H9 (cell line): ENCODE data around the gene MYB. TPM values are rescaled to one million over a fixed set of nuclear protein-coding genes. Genes with fewer than 3 reads are reported as not detected.

Source experiments
- DNase-seq: peaks from one replicate; pipeline ENCODE4 v3.0.0-alpha.2; 2017
- H2AFZ ChIP-seq: one replicate; pipeline ENCODE4 v1.6.1; 2013; ENCODE audit warnings: mild to moderate bottlenecking, low read length, control low read depth, moderate library complexity
- H2AK5ac ChIP-seq: 2 replicates; pipeline ENCODE4 v1.6.1; 2013; ENCODE audit warnings: low read length, control low read depth, mixed read lengths; ENCODE audit not compliant: insufficient read length
- H2BK120ac ChIP-seq: one replicate; pipeline ENCODE4 v1.6.1; 2013; ENCODE audit warnings: low read depth, mild to moderate bottlenecking, low read length, control low read depth, inconsistent platforms; ENCODE audit not compliant: poor library complexity, severe bottlenecking
- H2BK12ac ChIP-seq: 2 replicates; pipeline ENCODE4 v1.6.1; 2013; ENCODE audit warnings: low read length, control low read depth, mixed read lengths, low read depth; ENCODE audit not compliant: insufficient read length
- H2BK15ac ChIP-seq: 2 replicates; pipeline ENCODE4 v1.6.1; 2013; ENCODE audit warnings: low read depth, low read length, control low read depth
- H2BK20ac ChIP-seq: one replicate; pipeline ENCODE4 v1.6.1; 2013; ENCODE audit warnings: low read depth, mild to moderate bottlenecking, low read length, control low read depth, inconsistent platforms; ENCODE audit not compliant: poor library complexity, severe bottlenecking
- H2BK5ac ChIP-seq: 2 replicates; pipeline ENCODE4 v1.6.1; 2013; ENCODE audit warnings: low read length, control low read depth, mixed read lengths; ENCODE audit not compliant: insufficient read length
- H3K14ac ChIP-seq: 2 replicates; pipeline ENCODE4 v1.6.1; 2013; ENCODE audit warnings: low read length, control low read depth; ENCODE audit not compliant: insufficient read depth
- H3K18ac ChIP-seq: 2 replicates; pipeline ENCODE4 v1.6.1; 2013; ENCODE audit warnings: low read depth, mild to moderate bottlenecking, mixed read lengths, low read length, control low read depth; ENCODE audit not compliant: insufficient read length
- H3K23ac ChIP-seq: 2 replicates; pipeline ENCODE4 v1.6.1; 2013; ENCODE audit warnings: low read length, control low read depth, mixed read lengths, low read depth; ENCODE audit not compliant: insufficient read length
- H3K23me2 ChIP-seq: 2 replicates; pipeline ENCODE4 v1.6.1; 2013; ENCODE audit warnings: low read depth, mild to moderate bottlenecking, mixed read lengths, low read length, control low read depth; ENCODE audit not compliant: insufficient read length, poor library complexity, severe bottlenecking
- H3K27ac ChIP-seq: 2 replicates; pipeline ENCODE4 v1.5.1; 2013; ENCODE audit warnings: low read length, control low read depth, mixed read lengths, low read depth; ENCODE audit not compliant: insufficient read length
- H3K27me3 ChIP-seq: 2 replicates; pipeline ENCODE4 v1.6.1; 2013; ENCODE audit warnings: low read length, control low read depth, inconsistent platforms; ENCODE audit not compliant: insufficient read depth
- H3K4ac ChIP-seq: 2 replicates; pipeline ENCODE4 v1.6.1; 2013; ENCODE audit warnings: low read depth, mild to moderate bottlenecking, control low read depth, inconsistent platforms, low read length, moderate library complexity
- H3K4me1 ChIP-seq: 2 replicates; pipeline ENCODE4 v1.6.1; 2013; ENCODE audit warnings: low read length, control low read depth, inconsistent platforms; ENCODE audit not compliant: insufficient read depth
- H3K4me2 ChIP-seq: 2 replicates; pipeline ENCODE4 v1.6.1; 2013; ENCODE audit warnings: low read length, control low read depth, mixed read lengths; ENCODE audit not compliant: insufficient read length, insufficient read depth
- H3K56ac ChIP-seq: 2 replicates; pipeline ENCODE4 v1.6.1; 2013; ENCODE audit warnings: low read depth, mild to moderate bottlenecking, mixed read lengths, low read length, control low read depth; ENCODE audit not compliant: insufficient read length
- H3K79me1 ChIP-seq: 2 replicates; pipeline ENCODE4 v1.6.1; 2013; ENCODE audit warnings: low read depth, mild to moderate bottlenecking, moderate library complexity, low read length, control low read depth, inconsistent platforms; ENCODE audit not compliant: insufficient read depth, poor library complexity, severe bottlenecking
- H3K79me2 ChIP-seq: 2 replicates; pipeline ENCODE4 v1.6.1; 2013; ENCODE audit warnings: low read length, control low read depth, inconsistent platforms; ENCODE audit not compliant: insufficient read depth
- H3K9ac ChIP-seq: 2 replicates; pipeline ENCODE4 v1.6.1; 2013; ENCODE audit warnings: low read length, control low read depth, mixed read lengths; ENCODE audit not compliant: insufficient read length; ENCODE audit errors: extremely low read depth
- H3K9me3 ChIP-seq: one replicate; pipeline ENCODE4 v1.6.1; 2013; ENCODE audit warnings: low read depth, low read length, inconsistent platforms; ENCODE audit not compliant: control insufficient read depth
- H3T11ph ChIP-seq: one replicate; pipeline ENCODE4 v1.6.1; 2013; ENCODE audit warnings: mild to moderate bottlenecking, low read length, control low read depth, inconsistent platforms
- H4K20me1 ChIP-seq: one replicate; pipeline ENCODE4 v1.6.1; 2013; ENCODE audit not compliant: control insufficient read depth, insufficient read length, insufficient read depth
- H4K5ac ChIP-seq: 2 replicates; pipeline ENCODE4 v1.6.1; 2013; ENCODE audit warnings: low read depth, mild to moderate bottlenecking, mixed read lengths, low read length, control low read depth; ENCODE audit not compliant: insufficient read length
- H4K8ac ChIP-seq: replicated peaks from 2 replicates; pipeline ENCODE4 v1.6.1; 2013; ENCODE audit warnings: low read length, control low read depth, mixed read lengths, low read depth; ENCODE audit not compliant: insufficient read length
- H4K91ac ChIP-seq: 2 replicates; pipeline ENCODE4 v1.6.1; 2013; ENCODE audit warnings: low read depth, mild to moderate bottlenecking, moderate library complexity, mixed read lengths, low read length, control low read depth; ENCODE audit not compliant: insufficient read length
- H3K27ac Mint-ChIP-seq, 3 experiments: 2 replicates in 2 of 3; 3 replicates in 1 of 3; pipeline ENCODE4 v1.8.0; 2020 to 2021; ENCODE audit warnings: mixed read lengths in 3 of 3, mild to moderate bottlenecking in 1 of 3, moderate library complexity in 1 of 3
- H3K27me3 Mint-ChIP-seq: 2 replicates; pipeline ENCODE4 v1.8.0; 2021; ENCODE audit warnings: low read depth, mild to moderate bottlenecking, moderate library complexity, mixed read lengths
- H3K36me3 Mint-ChIP-seq, 3 experiments: 2 replicates in 2 of 3; 3 replicates in 1 of 3; pipeline ENCODE4 v1.8.0; 2020 to 2021; ENCODE audit warnings: low read depth in 3 of 3, mixed read lengths in 3 of 3; ENCODE audit not compliant: insufficient read depth in 1 of 3
- H3K4me1 Mint-ChIP-seq, 2 experiments: 2 replicates each; pipeline ENCODE4 v1.8.0; 2020; ENCODE audit warnings: mixed read lengths in 2 of 2
- H3K4me3 Mint-ChIP-seq, 2 experiments: 2 replicates in 1 of 2; 3 replicates in 1 of 2; pipeline ENCODE4 v1.8.0; 2020 to 2021; ENCODE audit warnings: mild to moderate bottlenecking in 2 of 2, mixed read lengths in 2 of 2, moderate library complexity in 1 of 2
- H3K9me3 Mint-ChIP-seq, 2 experiments: 2 replicates in 1 of 2; 3 replicates in 1 of 2; pipeline ENCODE4 v1.8.0; 2020; ENCODE audit warnings: mild to moderate bottlenecking in 2 of 2, mixed read lengths in 2 of 2, moderate library complexity in 1 of 2
- CTCF ChIP-seq: fragments of 200-600 bp; sonication (generic); conservative IDR thresholded peaks from 3 replicates; pipeline ENCODE4 v1.8.0; 2021; ENCODE audit warnings: antibody characterized with exemption, mild to moderate bottlenecking
- WGBS: extraction: QIAGEN DNeasy Blood & Tissue Kit; methylation state at CpG from one replicate; pipeline ENCODE4 v1.1.7; 2013; ENCODE audit warnings: missing lambda C conversion rate, low lambda C conversion rate, mixed read lengths; ENCODE audit not compliant: insufficient read length; ENCODE audit errors: extremely low coverage; 5-methylcytosine and 5-hydroxymethylcytosine counted together
- total RNA-seq: library from RNA; stranded (reverse); gene quantifications from 2 replicates; pipeline ENCODE4 v1.2.1, GENCODE V29; 2021

Gene MYB
- total RNA-seq, 1 experiment from 2014 or later: 5.8 TPM

- no peak overlapping the region for H3K18ac ChIP-seq
- H3T11ph ChIP-seq: no peak overlapping the region
- Mint-ChIP-seq H3K4me1 (peaks cover 8 to 13% of the 10 kb centered on the region in 2 experiments), H3K27me3 (no peaks in the 10 kb centered on the region), H3K36me3 (no peaks in the 10 kb centered on the region), H3K27ac (no peak overlapping the region), H3K9me3 (peaks cover 0 to 3% of the 10 kb centered on the region in 2 experiments; a peak in 1 of 5 replicates), H3K4me3 (no peak overlapping the region)
- no peak for TF ChIP-seq CTCF
- H3K27me3 ChIP-seq: no peaks in the 10 kb centered on the region
- no CpG with 5 or more reads among the region's 5 CpGs for WGBS
- H3K9me3 ChIP-seq: no peaks in the 10 kb centered on the region
- H4K8ac ChIP-seq: no peak overlapping the region
- H2BK120ac ChIP-seq: no peak overlapping the region
- DNase-seq: no peak
- no peaks in the 10 kb centered on the region for H3K4me1 ChIP-seq
- H3K14ac ChIP-seq: no peak overlapping the region
- H4K20me1 ChIP-seq: no peaks in the 10 kb centered on the region
- H3K4ac ChIP-seq: no peak overlapping the region
- no peak overlapping the region for H4K5ac ChIP-seq
- H3K9ac ChIP-seq: no peak overlapping the region
- no peak overlapping the region for H2BK12ac ChIP-seq
- H2AFZ ChIP-seq: no peak overlapping the region
- H4K91ac ChIP-seq: no peak overlapping the region
- no peak overlapping the region for H3K4me2 ChIP-seq
- no peak overlapping the region for H2BK20ac ChIP-seq
- no peak overlapping the region for H3K56ac ChIP-seq
- no peaks in the 10 kb centered on the region for H3K79me2 ChIP-seq
- no peaks in the 10 kb centered on the region for H3K79me1 ChIP-seq
- H2AK5ac ChIP-seq: no peak overlapping the region
- H3K27ac ChIP-seq: no peak overlapping the region
- H2BK15ac ChIP-seq: no peak overlapping the region
- H3K23me2 ChIP-seq: no peaks in the 10 kb centered on the region
- H2BK5ac ChIP-seq: no peak overlapping the region
- no peak overlapping the region for H3K23ac ChIP-seq
Observed at GRCh38 chr6:135233686-135234491, 52.8 kb downstream of the MYB start.
